NCI-H526 treated with DMSO at 0.1 percent for 48 hours (cell line): ENCODE measurements around the gene SMOC2.
A peak's percentile ranks its signal among the peaks of the same experiment; 100 is the strongest.
"Not testable (repeated sequence)": the region's sequence is repeated elsewhere in the genome, so short reads cannot be mapped to it uniquely, and the experiment has no call there.

Experiments used
- DNase-seq: peaks from one replicate; lab custom pipeline; 2025; lab: John Stamatoyannopoulos, UW

SMOC2 gene

DNA sequence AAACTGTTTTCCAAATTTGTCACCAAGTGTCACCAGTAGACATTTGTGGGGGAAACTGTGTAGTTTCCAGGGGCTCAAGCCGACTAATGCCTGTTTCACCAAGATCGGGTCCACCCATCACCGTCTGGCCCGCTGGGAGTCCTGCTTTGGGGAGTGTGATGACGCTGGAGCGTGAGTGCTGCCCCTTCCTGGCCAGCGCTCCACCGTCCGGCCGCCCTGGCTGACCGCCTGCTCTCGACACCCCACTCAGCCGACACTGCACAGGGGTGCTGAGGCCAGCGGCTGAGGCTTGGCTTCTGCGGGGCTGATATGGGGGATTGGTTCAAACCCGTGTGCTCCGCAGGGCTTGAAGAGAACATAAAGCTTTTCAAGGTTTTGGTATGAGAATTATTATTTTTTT, 160.1 kb downstream of the SMOC2 start:
- DNase-seq = no peak

DNA sequence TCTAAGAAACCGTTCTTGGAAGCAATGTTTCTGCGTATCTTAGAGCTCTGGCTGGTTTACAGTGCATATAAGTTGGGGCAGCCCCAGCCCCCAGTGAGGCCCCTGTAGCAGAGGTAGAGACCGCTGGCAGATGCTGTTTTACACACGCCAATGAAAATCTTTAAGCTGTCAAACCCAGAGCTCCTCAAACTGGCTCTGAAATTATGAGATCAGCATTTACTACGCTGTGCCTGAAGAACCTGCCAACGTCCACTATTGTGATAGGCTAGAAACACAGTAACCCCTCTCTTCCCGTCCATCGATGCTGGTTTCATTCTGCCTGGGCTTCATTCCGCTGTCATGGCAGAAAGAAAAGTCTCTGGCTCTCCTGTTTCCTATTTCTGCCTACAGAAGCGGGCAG, 160.6 kb downstream of the SMOC2 start:
- no peak for DNase-seq

DNA sequence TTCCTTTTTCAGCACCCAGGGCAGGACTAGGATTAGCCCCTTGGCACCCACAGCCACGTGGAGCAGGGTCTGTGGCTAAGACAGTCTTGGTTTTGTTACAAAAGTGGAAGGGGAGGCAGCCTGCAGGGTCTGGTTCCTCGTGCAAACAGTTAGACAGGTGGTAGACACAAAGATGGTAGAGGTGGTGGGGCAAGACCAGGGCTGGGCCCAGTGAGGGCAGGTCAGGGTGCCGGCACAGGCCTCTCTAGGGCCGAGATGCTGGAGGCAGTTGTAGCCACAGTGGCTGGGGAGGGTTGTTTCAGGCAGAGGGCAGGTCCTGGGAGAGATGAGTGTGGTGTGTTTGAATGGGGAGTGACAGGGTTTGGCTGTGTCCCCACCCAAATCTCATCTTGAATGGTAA, 161.6 kb downstream of the SMOC2 start:
- DNase-seq = no peak

DNA sequence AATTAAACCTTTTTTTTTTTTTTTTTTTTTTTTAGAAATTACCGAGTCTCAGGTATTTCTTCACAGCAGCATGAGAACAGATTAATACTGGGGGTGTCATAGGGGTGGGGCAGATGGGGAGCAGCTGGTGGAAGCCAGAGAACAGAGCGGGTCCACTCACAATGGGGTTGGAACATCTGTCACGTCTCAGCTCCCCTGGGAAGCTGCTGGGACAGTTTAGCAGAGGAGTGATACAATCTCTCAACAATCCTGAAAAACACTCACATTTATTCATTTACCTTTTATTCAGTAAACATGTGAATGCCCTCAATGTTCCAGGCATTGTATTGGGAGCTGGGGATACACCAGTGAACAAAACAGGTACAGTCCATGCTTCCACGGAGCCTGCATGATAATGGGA, 162.2 kb downstream of the SMOC2 start:
- DNase-seq = no peak

DNA sequence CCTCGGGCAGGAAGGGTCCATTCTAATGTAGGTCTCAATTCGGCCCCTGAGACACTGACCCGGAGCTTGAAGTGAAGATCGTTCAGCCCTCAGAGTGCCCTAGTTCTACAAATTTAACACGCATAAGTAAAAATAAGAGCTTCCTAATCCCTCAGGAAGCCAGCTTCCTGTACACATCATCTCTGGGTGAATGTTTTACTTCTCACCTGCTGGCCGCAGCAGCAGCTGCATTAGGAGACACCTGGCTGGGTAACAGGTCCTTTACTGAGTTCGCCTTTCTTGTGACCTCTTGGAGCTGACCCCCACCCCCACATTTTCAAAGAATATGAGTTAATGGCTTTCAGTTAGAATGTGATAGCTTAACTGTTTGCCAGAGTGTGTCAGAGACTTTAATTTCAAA, 165.0 kb downstream of the SMOC2 start:
- DNase-seq = no peak

DNA sequence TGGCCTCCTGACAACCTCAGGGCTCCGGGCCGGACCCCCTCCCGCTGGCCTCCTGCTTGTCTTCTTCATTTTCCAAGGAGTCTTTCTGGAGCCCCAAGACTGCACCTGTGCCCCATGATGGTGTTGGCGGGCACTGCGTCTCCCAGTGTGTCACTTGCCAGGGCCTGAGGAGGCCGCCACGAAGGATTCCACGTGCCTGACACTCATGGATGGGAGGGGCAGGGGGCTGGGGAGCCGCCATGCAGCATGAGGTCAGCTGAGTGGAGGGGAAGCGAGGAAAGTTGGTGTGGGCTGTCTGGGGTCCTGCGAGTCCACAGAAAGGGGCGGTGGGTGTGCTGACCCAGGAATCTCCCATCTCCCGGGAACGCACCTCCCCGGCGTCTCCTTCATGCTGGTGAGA, 165.7 kb downstream of the SMOC2 start:
- DNase-seq = no peak

DNA sequence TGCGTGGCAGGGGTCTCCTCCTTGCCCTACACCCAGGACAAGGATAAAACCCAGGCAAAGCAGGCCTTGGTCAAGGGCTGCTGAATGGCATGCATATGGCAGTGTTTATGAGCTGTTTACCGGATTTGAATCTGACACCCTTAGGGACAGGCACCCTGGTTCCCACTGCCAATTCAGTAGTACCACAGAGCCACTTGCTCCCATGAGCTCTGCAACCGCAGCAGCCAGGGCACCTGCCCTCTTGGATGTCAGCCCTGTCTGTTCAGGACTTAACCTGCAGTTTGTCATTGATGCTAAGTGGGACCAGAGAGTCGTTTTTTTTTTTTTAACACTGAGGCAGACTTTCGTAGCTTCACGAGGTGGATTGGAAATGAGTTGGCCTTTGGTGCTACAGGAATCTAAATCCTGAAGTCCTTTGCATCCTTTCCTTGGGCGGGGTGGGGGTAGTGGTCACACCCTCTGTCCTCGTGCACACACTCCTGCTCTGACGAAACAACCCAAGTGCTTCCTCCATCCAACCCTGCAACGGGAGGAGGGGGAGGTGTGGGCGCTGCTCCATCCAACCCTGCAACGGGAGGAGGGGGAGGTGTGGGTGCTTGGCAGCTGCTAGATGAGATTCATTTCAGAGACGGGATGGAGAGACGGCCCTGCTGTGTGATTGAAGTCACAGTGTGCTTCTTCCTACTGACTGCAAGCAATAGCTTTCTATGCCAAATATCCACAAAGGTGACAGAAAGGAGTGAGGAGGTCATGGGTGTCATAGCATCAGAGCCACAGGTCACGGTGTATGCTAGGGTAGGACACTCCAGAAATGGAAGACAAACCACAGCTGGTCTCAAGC, 166.5 kb downstream of the SMOC2 start:
- no peak for DNase-seq

DNA sequence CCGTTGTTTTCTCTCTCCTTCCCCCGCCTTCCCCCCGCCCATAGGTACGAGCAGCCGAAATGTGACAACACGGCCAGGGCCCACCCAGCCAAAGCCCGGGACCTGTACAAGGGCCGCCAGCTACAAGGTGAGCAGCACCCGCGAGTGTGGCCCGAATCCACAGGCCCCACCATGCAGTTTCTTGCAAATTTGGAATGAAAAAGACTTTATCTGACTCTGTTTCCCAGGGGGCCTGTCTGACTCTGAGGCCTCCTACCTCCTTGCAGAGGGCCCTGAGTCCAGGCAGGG, 167.1 kb downstream of the SMOC2 start:
- no peak for DNase-seq

DNA sequence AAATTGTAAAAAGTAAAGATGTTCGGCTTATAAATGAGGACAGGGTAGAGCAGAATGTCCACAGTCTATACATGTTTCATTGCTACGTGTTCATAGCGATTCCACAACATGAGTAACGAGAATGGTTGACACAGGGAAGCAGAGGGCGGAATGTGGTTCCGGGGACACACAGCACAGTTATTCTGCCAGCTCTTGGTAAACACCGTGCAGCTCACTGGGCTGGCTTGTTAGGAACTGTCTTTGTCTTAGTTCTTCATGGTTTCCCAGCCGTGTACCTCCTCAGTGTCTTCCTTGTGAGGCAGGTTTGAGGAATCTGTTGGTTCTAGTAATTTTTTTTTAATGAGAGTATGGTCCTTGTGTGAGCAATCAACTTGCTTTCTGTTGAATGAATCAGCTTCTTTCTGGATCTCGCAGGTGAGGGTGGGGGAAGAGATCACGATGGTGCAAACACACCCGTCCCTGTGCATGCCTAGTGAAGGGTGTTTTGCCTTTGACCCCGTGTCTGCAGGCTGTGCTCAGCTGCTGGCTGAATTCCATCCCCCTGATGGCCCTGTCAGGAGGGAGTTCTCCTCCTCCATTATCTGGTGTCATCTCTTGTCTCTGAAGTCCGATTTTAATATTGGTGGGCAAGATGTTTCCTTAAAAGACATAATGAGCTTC, 168.2 kb downstream of the SMOC2 start:
- DNase-seq = no peak

DNA sequence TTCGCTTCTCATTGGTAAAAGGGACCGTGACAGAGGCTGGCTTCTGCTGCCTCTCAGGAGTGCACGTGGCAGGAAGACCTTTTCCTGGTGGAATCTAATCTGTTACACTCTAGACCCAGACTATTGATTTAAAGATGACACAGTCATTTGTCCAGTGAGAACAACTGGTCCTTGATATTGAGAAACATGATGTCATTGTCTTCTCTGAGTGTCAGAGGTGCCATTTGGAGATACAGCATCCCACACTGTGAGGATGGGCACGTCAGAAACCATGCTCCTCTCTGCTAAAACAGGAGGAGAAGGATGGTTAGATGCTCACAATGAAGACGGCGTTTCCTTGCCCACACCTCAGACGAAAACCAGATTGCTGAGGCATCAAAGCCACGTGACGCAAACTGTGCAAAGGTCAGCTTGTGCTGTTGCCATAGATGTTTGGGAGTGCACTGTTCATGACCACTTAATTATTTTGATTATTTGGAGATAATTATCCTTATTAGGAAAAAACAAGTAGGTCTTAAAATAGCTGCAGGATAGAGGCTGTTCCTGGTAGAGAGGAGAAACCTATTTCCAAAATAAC, 169.0 kb downstream of the SMOC2 start:
- DNase-seq = no peak

DNA sequence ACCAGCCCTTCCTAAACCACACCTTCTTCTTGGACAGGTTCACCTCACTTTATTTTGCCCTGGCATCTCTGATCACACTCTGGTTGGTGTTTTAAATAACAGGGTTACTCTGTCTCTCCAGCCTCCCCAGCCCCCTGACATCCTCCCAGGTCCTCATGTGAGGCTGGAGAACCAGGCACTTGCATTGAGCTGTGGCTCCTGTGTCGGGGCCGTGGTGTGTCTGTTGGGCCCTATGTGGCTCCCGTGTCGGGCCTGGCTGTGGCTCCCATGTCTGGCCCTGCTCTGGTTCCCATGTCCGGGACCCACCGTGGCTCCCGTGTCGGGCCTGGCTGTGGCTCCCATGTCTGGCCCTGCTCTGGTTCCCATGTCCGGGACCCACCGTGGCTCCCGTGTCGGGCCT, 170.0 kb downstream of the SMOC2 start:
- not testable (repeated sequence) for DNase-seq

DNA sequence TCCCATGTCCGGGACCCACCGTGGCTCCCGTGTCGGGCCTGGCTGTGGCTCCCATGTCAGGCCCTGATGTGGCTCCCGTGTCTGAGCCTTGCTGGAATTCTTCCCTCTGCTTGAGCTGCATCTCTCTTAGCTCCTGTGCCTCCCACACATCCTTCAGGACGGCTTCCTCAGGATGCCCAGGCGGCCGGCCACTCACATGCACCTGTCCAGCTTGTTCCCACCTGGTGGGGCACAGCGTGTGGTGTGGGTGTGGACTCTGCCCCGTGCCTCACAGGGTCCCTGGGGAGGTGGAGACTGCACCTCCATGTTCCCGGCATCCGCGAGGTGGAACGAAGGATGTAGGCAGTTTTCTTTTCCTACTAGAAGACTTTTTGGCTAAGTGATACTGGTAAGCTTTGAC, 170.7 kb downstream of the SMOC2 start:
- no peak for DNase-seq

DNA sequence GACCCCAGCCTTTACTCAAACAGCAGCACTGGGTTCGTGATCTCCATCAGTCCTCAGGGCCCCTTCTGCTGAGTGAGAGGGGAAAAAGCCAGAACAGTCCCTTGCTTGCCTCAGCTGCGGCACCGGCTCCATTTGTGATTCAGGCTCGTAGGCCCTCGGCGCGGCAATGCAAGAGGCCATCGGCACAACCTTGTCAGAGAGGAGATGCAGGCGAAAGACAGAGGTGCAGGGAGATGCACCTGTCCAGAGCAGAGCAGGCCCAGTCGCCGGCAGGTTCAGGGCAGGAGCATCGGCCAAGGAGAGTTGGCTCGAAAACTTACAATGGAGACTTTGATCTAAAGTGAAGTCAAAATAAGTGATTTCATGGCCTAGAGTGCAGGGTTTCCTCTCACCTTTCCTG, 171.6 kb downstream of the SMOC2 start:
- DNase-seq = no peak

DNA sequence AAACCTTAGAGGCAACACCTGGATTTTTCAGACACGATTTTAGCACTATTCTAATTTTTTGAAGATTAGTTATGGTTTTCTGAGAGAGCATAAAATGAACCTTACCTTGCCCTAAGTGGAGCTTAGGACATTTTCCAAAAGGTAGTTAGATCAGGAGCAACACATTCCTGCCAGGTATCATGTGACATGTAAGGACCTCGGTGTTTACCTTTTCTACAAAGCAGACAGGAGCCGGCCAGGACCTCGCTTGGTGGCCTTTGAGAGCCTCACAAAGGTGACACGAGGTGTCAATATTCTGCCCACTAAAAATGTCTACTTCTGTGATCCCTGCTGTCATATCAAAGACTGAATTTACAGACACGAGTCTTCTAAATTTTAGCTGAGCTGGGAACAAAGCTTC, 174.9 kb downstream of the SMOC2 start:
- no peak for DNase-seq

DNA sequence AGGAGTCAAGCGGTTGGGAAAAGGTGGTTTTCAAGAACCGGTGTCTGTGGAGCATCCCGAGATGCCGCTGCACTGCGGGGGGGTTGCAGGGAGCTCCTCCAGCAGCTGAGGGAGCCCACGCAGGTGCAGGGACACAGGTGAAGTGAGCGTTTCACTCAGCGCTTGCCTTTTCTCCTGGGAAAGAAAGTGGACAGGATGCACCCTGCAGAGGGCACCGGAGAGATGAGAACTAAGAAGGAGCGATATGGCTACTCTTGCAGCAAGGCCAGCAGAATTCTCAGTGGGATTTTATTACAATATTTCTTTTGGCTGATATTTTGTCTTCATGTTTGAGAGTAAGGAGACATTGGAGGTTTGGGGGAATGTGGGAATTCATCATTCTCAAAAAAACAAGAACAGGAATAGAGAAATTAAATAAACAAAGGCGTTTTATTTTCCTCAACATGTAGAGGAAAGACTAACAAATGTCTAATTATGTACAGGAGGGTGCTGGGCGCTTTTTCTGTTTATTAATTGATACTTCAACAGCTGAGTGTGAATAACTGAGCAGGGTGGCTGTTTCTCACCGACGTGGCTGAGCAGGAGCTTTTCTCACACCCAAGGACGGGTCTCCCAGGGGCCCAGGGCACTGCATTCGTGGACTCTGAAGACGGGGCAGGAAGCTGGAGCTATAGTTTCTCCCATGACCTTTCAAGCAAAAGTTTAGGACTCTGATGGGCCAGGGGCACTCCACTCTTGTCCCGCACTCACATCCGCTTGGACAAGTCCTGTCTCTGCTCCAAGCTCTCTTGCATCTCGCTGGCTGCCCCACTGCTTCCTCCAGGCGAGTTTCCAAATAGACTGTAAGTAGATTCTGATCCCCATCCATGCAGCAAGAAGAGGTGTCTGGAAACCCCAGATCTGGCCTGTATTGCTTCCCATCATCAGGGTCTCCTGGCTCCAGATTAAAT, 176.1 kb downstream of the SMOC2 start:
- DNase-seq = peak; percentile 14

DNA sequence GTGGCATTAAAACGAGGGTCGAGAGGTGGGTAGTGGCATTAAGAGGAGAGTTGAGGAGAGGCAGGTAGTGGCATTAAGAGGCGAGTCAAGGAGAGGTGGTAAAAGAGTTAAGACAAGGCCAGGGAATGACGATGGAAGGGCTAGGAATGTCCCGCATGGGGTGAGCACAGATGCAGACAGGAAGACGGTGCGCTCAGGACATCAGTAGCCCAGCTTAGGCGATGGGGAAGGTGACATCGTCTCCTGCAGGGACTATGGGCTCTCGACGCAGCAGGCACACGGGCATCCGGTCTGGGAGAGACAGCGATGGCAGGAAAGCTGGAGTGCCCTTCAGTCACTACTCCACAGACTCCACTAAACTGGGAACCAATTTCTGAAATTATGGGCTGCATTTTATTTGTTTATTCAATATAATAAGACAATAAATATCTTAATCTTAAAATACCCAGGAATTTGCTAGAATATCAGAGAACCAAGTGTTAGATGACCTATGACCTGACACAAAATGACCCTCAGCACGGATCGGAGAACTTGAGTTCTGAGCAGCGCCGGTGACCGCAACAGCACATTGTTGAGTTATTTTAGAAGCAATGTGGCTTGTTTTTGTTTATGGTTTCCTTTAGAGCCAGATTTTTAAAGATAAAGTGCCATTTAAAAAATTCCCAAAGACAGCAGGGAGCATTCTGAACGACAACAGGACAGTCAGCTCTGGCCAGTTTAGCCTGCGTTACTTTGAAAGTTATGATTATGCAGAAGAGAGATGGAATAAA, 177.7 kb downstream of the SMOC2 start:
- no peak for DNase-seq

DNA sequence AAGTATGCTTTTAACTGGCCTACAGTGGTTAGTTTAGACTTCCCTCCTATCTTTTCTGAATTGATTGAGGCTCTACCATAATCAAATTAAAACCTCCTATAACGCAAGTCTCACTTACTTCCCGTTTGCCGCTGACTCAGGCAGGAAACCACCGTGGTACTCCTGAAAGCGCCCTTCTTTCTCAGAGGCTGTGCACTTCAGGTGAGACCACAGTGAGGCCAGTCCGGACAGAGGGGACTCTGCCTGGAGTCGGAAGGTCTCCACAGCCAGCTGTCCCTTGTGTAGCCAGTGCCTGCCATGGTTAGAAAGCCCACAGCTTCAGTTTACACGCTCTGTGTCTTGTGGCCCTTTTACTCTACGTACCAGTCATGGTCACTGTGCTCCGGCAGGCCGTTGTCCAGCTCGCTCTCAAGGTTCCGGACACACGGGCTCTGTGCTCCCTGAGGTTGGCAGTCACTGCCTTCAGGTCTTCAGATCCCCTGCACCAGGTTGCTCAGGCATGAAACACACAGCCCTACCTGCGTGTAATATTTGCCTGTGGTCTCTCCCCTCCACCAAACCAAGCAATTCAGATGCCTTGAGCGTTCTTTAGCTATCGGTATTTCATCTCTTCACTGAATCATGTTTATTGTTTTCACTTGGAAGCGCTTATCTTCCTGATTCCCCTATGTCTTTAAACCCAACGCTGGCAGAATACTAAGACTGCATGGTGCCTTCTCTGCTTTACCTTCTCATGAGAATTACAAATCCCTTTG, 178.8 kb downstream of the SMOC2 start:
- DNase-seq = no peak

DNA sequence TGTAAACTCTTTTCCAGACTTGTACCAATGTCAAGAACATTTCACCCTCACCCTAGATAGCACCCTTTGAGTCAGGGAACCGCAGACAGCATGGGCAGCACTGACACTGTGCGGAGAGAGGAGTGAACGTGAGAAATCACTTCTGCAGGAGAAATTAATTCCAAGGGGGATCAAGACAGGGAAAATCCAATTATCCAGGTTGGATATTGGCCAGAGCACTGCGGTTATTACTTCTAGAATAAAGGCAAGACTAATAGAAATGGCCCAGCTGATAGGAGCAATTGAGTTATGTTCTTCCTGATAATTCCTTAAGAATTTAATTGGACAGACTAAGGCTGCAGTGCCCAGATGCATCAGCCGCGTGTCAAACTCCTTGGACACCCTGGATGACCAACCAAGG, 179.6 kb downstream of the SMOC2 start:
- DNase-seq = no peak

DNA sequence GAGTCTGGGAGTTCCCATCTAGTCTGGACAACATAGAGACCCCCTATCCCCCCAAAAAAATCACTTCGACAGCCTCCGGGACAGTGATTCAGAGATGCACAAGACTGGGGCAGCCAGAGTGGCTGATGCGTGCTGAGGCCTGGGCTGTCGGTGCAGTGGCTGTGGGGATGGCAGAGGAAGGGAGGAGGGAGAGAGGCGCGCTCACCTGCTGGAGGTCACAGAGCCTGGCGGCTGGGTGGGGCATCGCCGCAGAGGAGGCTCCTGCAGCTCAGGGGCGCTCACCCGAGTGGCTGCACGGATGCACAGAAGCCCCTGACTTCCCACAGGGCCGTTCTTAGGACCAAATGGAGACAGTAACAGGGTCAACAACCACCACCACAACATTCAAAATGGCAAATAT, 182.8 kb downstream of the SMOC2 start:
- DNase-seq = no peak

DNA sequence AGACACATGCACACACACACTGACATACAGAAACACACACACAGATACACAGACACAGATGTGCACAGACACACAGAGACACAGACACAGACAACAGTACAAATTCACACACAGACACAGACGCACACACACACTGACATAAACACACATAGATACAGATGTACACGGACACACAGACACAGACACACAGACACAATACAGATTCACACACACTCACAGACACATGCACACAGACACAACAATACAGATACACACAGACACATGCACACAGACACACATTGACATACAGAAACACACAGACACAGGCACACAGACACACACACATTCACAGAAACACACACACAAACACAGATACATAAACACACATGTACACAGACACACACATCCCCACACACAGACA, 183.6 kb downstream of the SMOC2 start:
- no peak for DNase-seq

DNA sequence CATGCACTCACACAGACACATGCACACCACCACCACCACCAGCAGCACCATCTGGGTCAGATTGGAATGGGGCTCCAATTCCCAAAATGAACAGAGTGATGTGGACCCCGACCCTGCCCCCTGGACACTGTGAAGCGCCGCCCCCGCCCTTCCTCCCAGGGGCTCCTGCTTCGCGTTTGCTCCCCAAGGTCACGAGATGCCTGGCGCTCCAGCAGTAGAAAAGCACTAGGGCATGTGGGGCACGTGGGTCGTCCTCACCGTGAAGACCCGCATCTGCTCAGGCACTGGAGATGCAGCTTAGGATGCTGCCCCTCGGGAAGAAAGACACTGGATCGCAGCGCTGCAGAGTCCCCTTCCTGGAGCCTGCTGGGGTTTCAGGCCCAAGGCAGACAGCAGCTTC, 184.0 kb downstream of the SMOC2 start:
- DNase-seq = no peak
